ENCODE results near the gene SMARCA2.

- TF ChIP-seq POLR2AphosphoS5 (IDR thresholded peaks at IDR 0.05; ENCODE audit: low read depth, low read length) (no peak), SPI1 (IDR thresholded peaks at IDR 0.05; ENCODE audit: low read depth, low read length) (no peak), TAF1 (IDR thresholded peaks at IDR 0.05; ENCODE audit: low read depth, low read length) (no peak)
Observed at GRCh38 chr9:2231101-2231500, 216.0 kb downstream of the SMARCA2 start.

Data from GM12891 (cell line).